Posterior vena cava (tissue), 2 donors: ENCODE results near the gene TMEM186. TPM values are rescaled to one million over a fixed set of nuclear protein-coding genes. Genes with fewer than 3 reads are reported as not detected.
A peak's percentile ranks its signal among the peaks of the same experiment; 100 is the strongest.
"Not testable (repeated sequence)": the region's sequence is repeated elsewhere in the genome, so short reads cannot be mapped to it uniquely, and the experiment has no call there.

Experiments
- DNase-seq: peaks from one replicate; pipeline ENCODE4 v3.0.0-alpha.2; 2020; ENCODE audit warnings: low spot score
- intact Hi-C, 2 donors: fragments of 100-400 bp; cut with DNase I; formaldehyde crosslinking; loops; one replicate each; pipeline versions ENCODE4 v1.14.1 to v1.14.2; 2022 to 2023
- long read RNA-seq, 2 donors: library from polyadenylated mRNA; unstranded; transcript quantifications; one replicate each; pipeline ENCODE4 v2.0.0, GENCODE V29; 2020 to 2021
- total RNA-seq, 2 donors: library from RNA; stranded (reverse); fragmentation: NEBNext Ultra II Directional; extraction: Animal tissue kit (Norgen Biotek cat#: 25700); gene quantifications; one replicate each; pipeline ENCODE4 v1.2.1, GENCODE V29; 2021
- donor health status: DM: yes; HTN: yes; CAD: no.
- donor health status: DM: yes; HTN: yes; CAD: no.

Gene TMEM186
- total RNA-seq, result 1 to 10 TPM; 5.4 to 6.4 TPM
- long read RNA-seq, donor 1, partial matches to known transcripts, result 0 of 1 reads
- long read RNA-seq, donor 1, other reads (novel, unspliced or antisense), result 1 of 1 reads
- long read RNA-seq, donor 2, transcript TMEM186-201 (2 exons, 1,448 nt), result major isoform, 11 of 22 reads
- long read RNA-seq, donor 2, partial matches to known transcripts, result 0 of 22 reads
- long read RNA-seq, donor 2, other reads (novel, unspliced or antisense), result 11 of 22 reads

GRCh38 chr16:8797364-8798173 is at the start of gene TMEM186, which contains the start of gene PMM2:
TSS of gene TMEM186 (minus strand) at chr16:8797639. CDS start at chr16:8797614, 25 bp downstream.
TSS of gene PMM2 (plus strand) at chr16:8797839. CDS start at chr16:8797883, 44 bp downstream.
- DNase-seq, result peak; percentile 99
- intact Hi-C loops, result no loop called here

- intact Hi-C loops, result no loop called here
- DNase-seq, result peak; percentile 48
Observed at GRCh38 chr16:8847145-8847544, 49.7 kb upstream of the TMEM186 start.

- no peak for DNase-seq
- intact Hi-C loops, result no loop called here
Observed at GRCh38 chr16:8846401-8846932, 49.0 kb upstream of the TMEM186 start.

- DNase-seq, result peak; percentile 51
- intact Hi-C loops, result no loop called here
Observed at GRCh38 chr16:8845699-8846298, 48.4 kb upstream of the TMEM186 start.

- DNase-seq, intact Hi-C loops: not testable (repeated sequence)
Observed at GRCh38 chr16:8843296-8843695, 45.9 kb upstream of the TMEM186 start.

GRCh38 chr16:8842016-8842415 is 44.6 kb upstream of the TMEM186 start:
- intact Hi-C loops, DNase-seq: not testable (repeated sequence)

- intact Hi-C loops, result not testable (repeated sequence)
- DNase-seq, result peak; percentile 50
Observed at GRCh38 chr16:8837594-8837993, 40.2 kb upstream of the TMEM186 start.

- intact Hi-C loops, DNase-seq: not testable (repeated sequence)
Observed at GRCh38 chr16:8836797-8837196, 39.4 kb upstream of the TMEM186 start.

- no peak for DNase-seq
- intact Hi-C loops, result no loop called here
Observed at GRCh38 chr16:8832717-8833105, 35.3 kb upstream of the TMEM186 start.

- intact Hi-C loops, result no loop called here
- DNase-seq, result no peak
Observed at GRCh38 chr16:8831871-8832716, 34.7 kb upstream of the TMEM186 start.

GRCh38 chr16:8831450-8831849 is 34.0 kb upstream of the TMEM186 start:
- intact Hi-C loops, result no loop called here
- peak; percentile 45 for DNase-seq

GRCh38 chr16:8828541-8829165 is 31.2 kb upstream of the TMEM186 start:
- intact Hi-C loops, result no loop called here
- no peak for DNase-seq

- intact Hi-C loops, result no loop called here
Observed at GRCh38 chr16:8826278-8826879, 28.9 kb upstream of the TMEM186 start.

GRCh38 chr16:8822403-8822802 is 25.0 kb upstream of the TMEM186 start:
- no peak for DNase-seq
- intact Hi-C loops, result no loop called here

More at GRCh38 chr16:8826278-8826879, 28.9 kb upstream of the TMEM186 start:
- no peak for DNase-seq

- intact Hi-C loops, result no loop called here
- DNase-seq, result no peak
Observed at GRCh38 chr16:8819411-8820034, 22.1 kb upstream of the TMEM186 start.

- DNase-seq, result no peak
- intact Hi-C loops, result no loop called here
Observed at GRCh38 chr16:8818504-8819270, 21.2 kb upstream of the TMEM186 start.
